HepG2 (cell line): Measurements from ENCODE around the gene TRA2B. TPM values are rescaled to one million over a fixed set of nuclear protein-coding genes. Genes with fewer than 3 reads are reported as not detected.

Experiments
- ATF7-NPFF ChIP-seq: sonication (generic); formaldehyde crosslinking; IDR thresholded peaks from 2 replicates; pipeline ENCODE4 v1.8.1; 2023; ENCODE audit warnings: mild to moderate bottlenecking, low read depth, missing genetic modification reagents, moderate library complexity
- GPN1 ChIP-seq: sonication (generic); formaldehyde crosslinking; IDR thresholded peaks from 2 replicates; pipeline ENCODE4 v1.5.1; 2020; ENCODE audit warnings: missing genetic modification reagents, borderline replicate concordance
- HOXD1 ChIP-seq: sonication (generic); formaldehyde crosslinking; IDR thresholded peaks from 2 replicates; pipeline ENCODE4 v1.5.0; 2020; ENCODE audit warnings: missing genetic modification reagents
- IRF9 ChIP-seq: sonication (generic); formaldehyde crosslinking; IDR thresholded peaks from 2 replicates; pipeline ENCODE4 v1.8.0; 2022; ENCODE audit warnings: missing genetic modification reagents, mild to moderate bottlenecking, borderline replicate concordance
- REST ChIP-seq, 2 experiments: IDR thresholded peaks; 2 replicates each; pipeline ENCODE4 v1.6.1; 2011 to 2012; ENCODE audit warnings: low read length in 2 of 2, borderline replicate concordance in 1 of 2, low read depth in 1 of 2, mild to moderate bottlenecking in 1 of 2, moderate library complexity in 1 of 2
- RNF219 ChIP-seq: sonication (generic); formaldehyde crosslinking; IDR thresholded peaks from 2 replicates; pipeline ENCODE4 v1.5.0; 2020; ENCODE audit warnings: mild to moderate bottlenecking, missing genetic modification reagents
- SALL1 ChIP-seq: sonication (generic); formaldehyde crosslinking; IDR thresholded peaks from 2 replicates; pipeline ENCODE4 v1.8.0; 2022; ENCODE audit warnings: mild to moderate bottlenecking, missing genetic modification reagents
- ZFYVE20 ChIP-seq: sonication (generic); formaldehyde crosslinking; IDR thresholded peaks from 2 replicates; pipeline ENCODE4 v1.8.0; 2023; ENCODE audit warnings: low read depth, mild to moderate bottlenecking, moderate library complexity, missing genetic modification reagents, borderline replicate concordance
- ZNF407 ChIP-seq: sonication (generic); formaldehyde crosslinking; IDR thresholded peaks from one replicate; pipeline ENCODE4 v1.5.1; 2020; ENCODE audit warnings: mild to moderate bottlenecking, missing genetic modification reagents; ENCODE audit errors: not compliant biosample characterization
- ZNF512 ChIP-seq: sonication (generic); formaldehyde crosslinking; IDR thresholded peaks from 2 replicates; pipeline ENCODE4 v1.4.0; 2020; ENCODE audit warnings: mild to moderate bottlenecking, missing genetic modification reagents
- ZNF720 ChIP-seq: sonication (generic); formaldehyde crosslinking; IDR thresholded peaks from 2 replicates; pipeline ENCODE4 v1.4.0; 2020; ENCODE audit warnings: missing genetic modification reagents
- polyA plus RNA-seq, 8 experiments: library from polyadenylated mRNA; depleted of rRNA in 3 of 8; stranded (reverse) in 7 of 8; unstranded in 1 of 8; fragments of >200 nt; fragmentation: Illumina TruSeq in 4 of 8; extraction: Trizol in 4 of 8; gene quantifications; 2 replicates each; pipeline versions ENCODE4 v1.2.1 to v1.2.3, GENCODE V29; 2011 to 2016; ENCODE audit warnings: low read depth in 4 of 8, missing spikeins in 1 of 8, mixed read lengths in 1 of 8; ENCODE audit not compliant: insufficient read depth in 1 of 8
- total RNA-seq, 5 experiments: library from RNA; depleted of rRNA; stranded (reverse); fragments of >200 nt; fragmentation: Illumina TruSeq; extraction: Trizol; gene quantifications; 2 replicates each; pipeline ENCODE4 v1.2.3, GENCODE V29; 2016; ENCODE audit warnings: low read depth in 1 of 5

The TRA2B gene
- total and polyA plus RNA-seq, 2 of the 13 experiments (the other 11 are each of a cell fraction or from before 2014, with no cell fraction given): 105 to 241 TPM

GRCh38 chr3:185966655-185967054 is 28.8 kb upstream of the TRA2B start (continued):
- TF ChIP-seq ZNF512 (no peak), SALL1 (CRISPR knock-in tag) (peak; percentile 82; the same call in 1 of the 2 replicates), RNF219 (CRISPR knock-in tag) (peak; percentile 88; the same call in 1 of the 2 replicates), ZFYVE20 (CRISPR knock-in tag) (no peak), ATF7-NPFF (CRISPR knock-in tag) (no peak), GPN1 (no peak), ZNF407 (CRISPR knock-in tag) (no peak), HOXD1 (no peak), REST (IDR thresholded peaks at IDR 0.05; ENCODE audit: borderline replicate concordance in 1 of 2, low read depth in 1 of 2, low read length in 2 of 2) (0 out of 4 replicates have a peak, but pooled peaks of 1 of the 2 experiments have one; percentile 24), ZNF720 (CRISPR knock-in tag) (no peak), IRF9 (CRISPR knock-in tag) (no peak)
